Liver (tissue), 9 donors: ENCODE measurements around the gene JAG2. TPM values are rescaled to one million over a fixed set of nuclear protein-coding genes. Genes with fewer than 3 reads are reported as not detected.

Source experiments
- DNase-seq: peaks from one replicate; pipeline ENCODE4 v3.0.0-alpha.2; 2017; ENCODE audit warnings: low spot score
- H3K27ac ChIP-seq, 2 donors: one replicate each; pipeline ENCODE4 v1.7.0; 2013; ENCODE audit warnings: inconsistent platforms in 2 of 2, low read length in 2 of 2, control low read depth in 1 of 2, low read depth in 1 of 2, mild to moderate bottlenecking in 1 of 2
- H3K27me3 ChIP-seq, 4 donors: one replicate each; pipeline versions ENCODE4 v1.6.1 to v1.7.0; 2013; ENCODE audit warnings: low read length in 3 of 4, inconsistent platforms in 1 of 4, mild to moderate bottlenecking in 1 of 4, moderate library complexity in 1 of 4; ENCODE audit not compliant: control insufficient read depth in 4 of 4, insufficient read depth in 4 of 4
- H3K36me3 ChIP-seq, 4 donors: one replicate each; pipeline versions ENCODE4 v1.6.1 to v1.7.0; 2013; ENCODE audit warnings: low read length in 3 of 4, mild to moderate bottlenecking in 3 of 4, low read depth in 1 of 4, moderate library complexity in 1 of 4; ENCODE audit not compliant: control insufficient read depth in 4 of 4, insufficient read depth in 3 of 4
- H3K4me1 ChIP-seq, 4 donors: one replicate each; pipeline versions ENCODE4 v1.6.1 to v1.7.0; 2013; ENCODE audit warnings: low read length in 3 of 4, mild to moderate bottlenecking in 3 of 4, moderate library complexity in 1 of 4; ENCODE audit not compliant: control insufficient read depth in 4 of 4, insufficient read depth in 4 of 4
- H3K4me3 ChIP-seq, 3 donors: one replicate each; pipeline versions ENCODE4 v1.6.1 to v1.7.0; 2013; ENCODE audit warnings: low read length in 3 of 3, control low read depth in 1 of 3, low read depth in 1 of 3, mild to moderate bottlenecking in 1 of 3
- H3K9ac ChIP-seq, 2 donors: one replicate each; pipeline ENCODE4 v1.7.0; 2013; ENCODE audit warnings: low read length in 2 of 2, mild to moderate bottlenecking in 2 of 2, moderate library complexity in 2 of 2, control low read depth in 1 of 2, low read depth in 1 of 2
- H3K9me3 ChIP-seq, 4 donors: one replicate each; pipeline versions ENCODE4 v1.6.1 to v1.7.0; 2013; ENCODE audit warnings: low read length in 3 of 4; ENCODE audit not compliant: control insufficient read depth in 4 of 4
- CTCF ChIP-seq: fragments of 150-350 bp; IDR thresholded peaks from 2 replicates; pipeline ENCODE4 v1.5.1; 2017; ENCODE audit warnings: improper control_type of control experiment, low read depth, low read length; ENCODE audit not compliant: missing input control
- EGR1 ChIP-seq, 2 donors: IDR thresholded peaks; 2 replicates each; pipeline ENCODE4 v1.6.1; 2016 to 2018; ENCODE audit warnings: antibody characterized with exemption in 2 of 2, low read depth in 2 of 2
- FOXA1 ChIP-seq: IDR thresholded peaks from 2 replicates; pipeline ENCODE4 v1.6.1; 2016; ENCODE audit warnings: antibody characterized with exemption
- FOXA2 ChIP-seq: IDR thresholded peaks from 2 replicates; pipeline ENCODE4 v1.6.1; 2016; ENCODE audit warnings: antibody characterized with exemption
- GABPA ChIP-seq, 2 donors: IDR thresholded peaks in 1 of 2; conservative IDR thresholded peaks in 1 of 2; 2 replicates each; pipeline ENCODE4 v1.6.1; 2016; ENCODE audit warnings: antibody characterized with exemption in 2 of 2, mild to moderate bottlenecking in 1 of 2, moderate library complexity in 1 of 2
- HNF4A ChIP-seq, 2 donors: conservative IDR thresholded peaks; 2 replicates each; pipeline ENCODE4 v1.6.1; 2016; ENCODE audit warnings: antibody characterized with exemption in 2 of 2, mild to moderate bottlenecking in 2 of 2
- HNF4G ChIP-seq: IDR thresholded peaks from 2 replicates; pipeline ENCODE4 v1.6.1; 2016; ENCODE audit warnings: antibody characterized with exemption
- JUND ChIP-seq, 2 donors: IDR thresholded peaks; 2 replicates each; pipeline ENCODE4 v1.6.1; 2016; ENCODE audit warnings: antibody characterized with exemption in 2 of 2
- MAX ChIP-seq: IDR thresholded peaks from 2 replicates; pipeline ENCODE4 v1.6.1; 2016; ENCODE audit warnings: antibody characterized with exemption
- NR2F2 ChIP-seq: IDR thresholded peaks from 2 replicates; pipeline ENCODE4 v1.6.1; 2016; ENCODE audit warnings: antibody characterized with exemption
- RAD21 ChIP-seq, 2 donors: IDR thresholded peaks; 2 replicates each; pipeline ENCODE4 v1.6.1; 2016; ENCODE audit warnings: antibody characterized with exemption in 2 of 2, mild to moderate bottlenecking in 2 of 2
- RXRA ChIP-seq, 2 donors: IDR thresholded peaks; 2 replicates each; pipeline ENCODE4 v1.6.1; 2017 to 2018; ENCODE audit warnings: antibody characterized with exemption in 2 of 2, mild to moderate bottlenecking in 1 of 2
- SP1 ChIP-seq: IDR thresholded peaks from 2 replicates; pipeline ENCODE4 v1.6.1; 2018; ENCODE audit warnings: antibody characterized with exemption, mild to moderate bottlenecking
- TAF1 ChIP-seq: conservative IDR thresholded peaks from 2 replicates; pipeline ENCODE4 v1.6.1; 2016; ENCODE audit warnings: antibody characterized with exemption, mild to moderate bottlenecking
- YY1 ChIP-seq: IDR thresholded peaks from 2 replicates; pipeline ENCODE4 v1.6.1; 2016; ENCODE audit warnings: antibody characterized with exemption, mild to moderate bottlenecking
- ZBTB33 ChIP-seq: IDR thresholded peaks from 2 replicates; pipeline ENCODE4 v1.6.1; 2016; ENCODE audit warnings: antibody characterized with exemption
- WGBS: extraction: QIAGEN DNeasy Blood & Tissue Kit; methylation state at CpG from one replicate; pipeline ENCODE4 v1.1.7; 2013; 5-methylcytosine and 5-hydroxymethylcytosine counted together
- polyA plus RNA-seq, 2 donors: library from polyadenylated mRNA; stranded (reverse) in 1 of 2; unstranded in 1 of 2; fragments of 200-250 nt in 1 of 2; fragments of >200 nt in 1 of 2; fragmentation: Nextera tagmentation in 1 of 2; extraction: Ambion mirVana in 1 of 2; gene quantifications; one replicate each; pipeline versions ENCODE4 v1.2.1 to v1.2.3, GENCODE V29; 2013 to 2015
- total RNA-seq, 2 donors: library from RNA; depleted of rRNA; stranded (reverse); fragments of >200 nt; gene quantifications; one replicate each; pipeline ENCODE4 v1.2.3, GENCODE V29; 2014
- TF ChIP-seq, protein P1 (sequence below): IDR thresholded peaks from 2 replicates; pipeline ENCODE4 v1.6.1; 2016; ENCODE audit warnings: antibody characterized with exemption, mild to moderate bottlenecking
- TF ChIP-seq, protein P2 (sequence below): IDR thresholded peaks from 2 replicates; pipeline ENCODE4 v1.6.1; 2016; ENCODE audit warnings: antibody characterized with exemption
- donor health status: healthy.
- donor health status: healthy.
- donor health status: healthy.
- donor health status: healthy.
- donor health status: healthy.

Gene JAG2
- total and polyA plus RNA-seq, 4 donors, result 0.24 to 1.0 (median 0.54) TPM

DNA sequence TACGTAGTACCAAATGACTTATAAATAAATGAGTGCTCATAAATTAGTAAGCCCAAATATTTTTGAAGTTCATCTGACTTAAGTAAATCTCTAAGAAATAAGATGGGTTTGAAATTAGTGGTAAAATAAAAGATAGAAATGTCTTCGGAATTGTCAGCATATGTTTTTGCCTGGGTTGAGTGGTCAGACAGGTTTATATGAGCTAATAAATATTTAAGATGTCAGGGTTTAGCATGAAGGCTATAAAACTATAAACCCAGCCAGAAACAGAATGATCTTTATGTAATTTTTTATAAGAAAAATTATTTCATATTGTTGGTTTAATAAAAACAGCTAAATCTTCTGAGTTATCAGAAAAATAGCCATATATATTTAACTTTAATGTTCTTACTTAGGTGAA lies 37.3 kb downstream of the JAG2 start:
- Histone ChIP-seq H3K27me3 (no peaks in the 10 kb centered on the region), H3K9ac (no peak overlapping the region), H3K36me3 (no peaks in the 10 kb centered on the region), H3K4me3 (no peak overlapping the region), H3K27ac (no peak overlapping the region), H3K4me1 (no peaks in the 10 kb centered on the region), H3K9me3 (no peaks in the 10 kb centered on the region)
- TF ChIP-seq NR2F2 (no peak), JUND (IDR thresholded peaks at IDR 0.05) (no peak), SP1 (no peak), HNF4A (conservative IDR thresholded peaks at IDR 0.05) (no peak), MAX (no peak), TAF1 (no peak), YY1 (no peak), RAD21 (IDR thresholded peaks at IDR 0.05) (no peak), FOXA2 (no peak), EGR1 (IDR thresholded peaks at IDR 0.05; ENCODE audit: low read depth in 2 of 2) (no peak), RXRA (IDR thresholded peaks at IDR 0.05) (no peak)
- TF ChIP-seq, protein P1, sequence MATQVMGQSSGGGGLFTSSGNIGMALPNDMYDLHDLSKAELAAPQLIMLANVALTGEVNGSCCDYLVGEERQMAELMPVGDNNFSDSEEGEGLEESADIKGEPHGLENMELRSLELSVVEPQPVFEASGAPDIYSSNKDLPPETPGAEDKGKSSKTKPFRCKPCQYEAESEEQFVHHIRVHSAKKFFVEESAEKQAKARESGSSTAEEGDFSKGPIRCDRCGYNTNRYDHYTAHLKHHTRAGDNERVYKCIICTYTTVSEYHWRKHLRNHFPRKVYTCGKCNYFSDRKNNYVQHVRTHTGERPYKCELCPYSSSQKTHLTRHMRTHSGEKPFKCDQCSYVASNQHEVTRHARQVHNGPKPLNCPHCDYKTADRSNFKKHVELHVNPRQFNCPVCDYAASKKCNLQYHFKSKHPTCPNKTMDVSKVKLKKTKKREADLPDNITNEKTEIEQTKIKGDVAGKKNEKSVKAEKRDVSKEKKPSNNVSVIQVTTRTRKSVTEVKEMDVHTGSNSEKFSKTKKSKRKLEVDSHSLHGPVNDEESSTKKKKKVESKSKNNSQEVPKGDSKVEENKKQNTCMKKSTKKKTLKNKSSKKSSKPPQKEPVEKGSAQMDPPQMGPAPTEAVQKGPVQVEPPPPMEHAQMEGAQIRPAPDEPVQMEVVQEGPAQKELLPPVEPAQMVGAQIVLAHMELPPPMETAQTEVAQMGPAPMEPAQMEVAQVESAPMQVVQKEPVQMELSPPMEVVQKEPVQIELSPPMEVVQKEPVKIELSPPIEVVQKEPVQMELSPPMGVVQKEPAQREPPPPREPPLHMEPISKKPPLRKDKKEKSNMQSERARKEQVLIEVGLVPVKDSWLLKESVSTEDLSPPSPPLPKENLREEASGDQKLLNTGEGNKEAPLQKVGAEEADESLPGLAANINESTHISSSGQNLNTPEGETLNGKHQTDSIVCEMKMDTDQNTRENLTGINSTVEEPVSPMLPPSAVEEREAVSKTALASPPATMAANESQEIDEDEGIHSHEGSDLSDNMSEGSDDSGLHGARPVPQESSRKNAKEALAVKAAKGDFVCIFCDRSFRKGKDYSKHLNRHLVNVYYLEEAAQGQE, result no peak
- no peak for DNase-seq
- 88% methylated on average over 2 of the region's 2 CpGs for WGBS

DNA sequence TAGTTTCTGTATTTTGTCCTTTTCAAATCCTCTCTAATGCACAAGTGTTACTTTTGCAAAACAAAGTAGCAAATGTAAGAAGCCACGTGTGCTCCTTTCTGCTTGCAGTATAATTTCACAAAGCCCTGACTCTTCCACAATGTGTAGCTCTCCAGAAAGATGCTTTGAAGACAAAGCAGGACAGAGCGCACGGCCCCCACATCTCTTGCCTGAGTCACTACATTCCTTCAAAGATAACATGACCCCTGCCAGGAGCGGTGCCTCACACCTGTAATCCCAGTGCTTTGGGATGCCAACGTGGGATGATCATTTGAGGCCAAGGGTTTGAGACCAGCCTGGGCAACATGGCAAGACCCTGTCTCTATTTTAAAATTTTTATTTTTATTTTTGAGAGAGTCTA lies 40.5 kb downstream of the JAG2 start:
- peaks cover 0 to 4% (median 0%) of the 10 kb centered on the region in 4 donors for H3K27me3 ChIP-seq

More for the DNA sequence above, 40.5 kb downstream of the JAG2 start:
- DNase-seq, result no peak
- WGBS, result 62% methylated on average over 5 of the region's 5 CpGs
- no peak overlapping the region for H3K27ac ChIP-seq
- no peaks in the 10 kb centered on the region for H3K36me3 ChIP-seq
- no peak overlapping the region for H3K4me3 ChIP-seq
- peaks cover 0 to 4% (median 0%) of the 10 kb centered on the region in 4 donors for H3K9me3 ChIP-seq
- no peaks in the 10 kb centered on the region for H3K4me1 ChIP-seq
- no peak overlapping the region for H3K9ac ChIP-seq
- TF ChIP-seq SP1 (no peak), MAX (no peak), CTCF (no peak), YY1 (no peak), ZBTB33 (no peak), FOXA2 (no peak), RXRA (IDR thresholded peaks at IDR 0.05) (no peak), NR2F2 (no peak), HNF4G (no peak), RAD21 (IDR thresholded peaks at IDR 0.05) (no peak), JUND (IDR thresholded peaks at IDR 0.05) (no peak), HNF4A (conservative IDR thresholded peaks at IDR 0.05) (no peak), TAF1 (no peak), FOXA1 (no peak), EGR1 (IDR thresholded peaks at IDR 0.05; ENCODE audit: low read depth in 2 of 2) (no peak), GABPA (IDR thresholded peaks at IDR 0.05 in 1 of 2, conservative IDR thresholded peaks at IDR 0.05 in 1 of 2) (no peak)
- TF ChIP-seq, protein P2, sequence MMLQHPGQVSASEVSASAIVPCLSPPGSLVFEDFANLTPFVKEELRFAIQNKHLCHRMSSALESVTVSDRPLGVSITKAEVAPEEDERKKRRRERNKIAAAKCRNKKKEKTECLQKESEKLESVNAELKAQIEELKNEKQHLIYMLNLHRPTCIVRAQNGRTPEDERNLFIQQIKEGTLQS, result no peak
- TF ChIP-seq, protein P1, result no peak
